ENCODE results near the gene ELOVL1.

The ELOVL1 gene

GRCh38 chr1:43329995-43330751 lies 37.6 kb downstream of the ELOVL1 start:
- H3K4me3 ChIP-seq (ENCODE audit: low read depth, low read length): no peak overlapping the region
- TF ChIP-seq CTCF (IDR thresholded peaks at IDR 0.05; ENCODE audit: borderline replicate concordance, insufficient read depth, low read depth, low read length): no peak

- no peak overlapping the region for H3K4me3 ChIP-seq (ENCODE audit: low read depth, low read length)
- no peak for TF ChIP-seq CTCF (IDR thresholded peaks at IDR 0.05; ENCODE audit: borderline replicate concordance, insufficient read depth, low read depth, low read length)
These were observed 40.1 kb downstream of the ELOVL1 start for GRCh38 chr1:43327549-43328292.

GRCh38 chr1:43325381-43325780 lies 42.4 kb downstream of the ELOVL1 start:
- TF ChIP-seq CTCF (IDR thresholded peaks at IDR 0.05; ENCODE audit: borderline replicate concordance, insufficient read depth, low read depth, low read length): no peak
- H3K4me3 ChIP-seq (ENCODE audit: low read depth, low read length): no peak overlapping the region

GRCh38 chr1:43324810-43325209 lies 43.0 kb downstream of the ELOVL1 start:
- no peak for TF ChIP-seq CTCF (IDR thresholded peaks at IDR 0.05; ENCODE audit: borderline replicate concordance, insufficient read depth, low read depth, low read length)
- no peak overlapping the region for H3K4me3 ChIP-seq (ENCODE audit: low read depth, low read length)

GRCh38 chr1:43322506-43322905 lies 45.3 kb downstream of the ELOVL1 start:
- TF ChIP-seq CTCF (IDR thresholded peaks at IDR 0.05; ENCODE audit: borderline replicate concordance, insufficient read depth, low read depth, low read length): no peak
- no peak overlapping the region for H3K4me3 ChIP-seq (ENCODE audit: low read depth, low read length)

DNA sequence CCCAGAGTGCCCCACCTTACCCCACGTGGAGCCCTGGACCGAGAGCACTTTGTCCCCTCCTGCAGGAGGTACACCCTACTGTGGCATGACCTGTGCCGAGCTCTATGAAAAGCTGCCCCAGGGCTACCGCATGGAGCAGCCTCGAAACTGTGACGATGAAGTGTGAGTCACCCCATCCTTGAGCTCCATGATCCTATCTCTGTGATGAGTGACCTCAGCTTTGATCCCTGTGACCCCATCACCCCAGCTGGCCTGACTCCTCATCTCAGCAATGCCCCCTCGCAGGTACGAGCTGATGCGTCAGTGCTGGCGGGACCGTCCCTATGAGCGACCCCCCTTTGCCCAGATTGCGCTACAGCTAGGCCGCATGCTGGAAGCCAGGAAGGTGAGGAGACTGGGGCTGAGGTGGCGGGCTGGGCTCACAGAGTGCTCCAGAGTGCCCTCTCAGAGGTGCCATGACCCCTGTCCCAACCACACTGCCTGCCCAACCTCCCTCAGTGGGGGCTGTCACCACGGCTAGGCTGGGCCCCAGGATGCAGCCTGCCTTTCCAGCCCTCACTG lies 46.4 kb downstream of the ELOVL1 start:
- no peak overlapping the region for H3K4me3 ChIP-seq (ENCODE audit: low read depth, low read length)
- TF ChIP-seq CTCF (IDR thresholded peaks at IDR 0.05; ENCODE audit: borderline replicate concordance, insufficient read depth, low read depth, low read length): no peak
